GM19438 (cell line): ENCODE results near the gene LMO1.

Experiments
- ATAC-seq: cut with Tn5 transposase; IDR thresholded peaks from one replicate; pipeline ENCODE4 v1.9.1; 2021; ENCODE audit warnings: low read depth; ENCODE audit not compliant: unreplicated experiment

The LMO1 gene

GRCh38 chr11:8288824-8289491, 25.3 kb upstream of the LMO1 start:
- no peak for ATAC-seq

GRCh38 chr11:8288166-8288772, 24.6 kb upstream of the LMO1 start:
- no peak for ATAC-seq

GRCh38 chr11:8287703-8288102, 24.0 kb upstream of the LMO1 start:
- no peak for ATAC-seq

- no peak for ATAC-seq
These were observed 23.6 kb upstream of the LMO1 start for GRCh38 chr11:8287297-8287696.

- ATAC-seq: no peak
These were observed 23.2 kb upstream of the LMO1 start for GRCh38 chr11:8286886-8287285.

GRCh38 chr11:8285796-8286195, 22.1 kb upstream of the LMO1 start:
- ATAC-seq: no peak

GRCh38 chr11:8285228-8285627, 21.6 kb upstream of the LMO1 start:
- no peak for ATAC-seq

- ATAC-seq: no peak
These were observed 20.0 kb upstream of the LMO1 start for GRCh38 chr11:8283465-8284230.

- no peak for ATAC-seq
These were observed 19.4 kb upstream of the LMO1 start for GRCh38 chr11:8283100-8283464.

GRCh38 chr11:8282631-8283030, 19.0 kb upstream of the LMO1 start:
- no peak for ATAC-seq

GRCh38 chr11:8281266-8281665, 17.6 kb upstream of the LMO1 start:
- ATAC-seq: no peak

- no peak for ATAC-seq
These were observed 14.0 kb upstream of the LMO1 start for GRCh38 chr11:8277691-8278090.

GRCh38 chr11:8276528-8276927, 12.8 kb upstream of the LMO1 start:
- ATAC-seq: no peak

- no peak for ATAC-seq
These were observed 9.6 kb upstream of the LMO1 start for GRCh38 chr11:8273287-8273686.

GRCh38 chr11:8271106-8271886, 7.6 kb upstream of the LMO1 start:
- no peak for ATAC-seq

- ATAC-seq: no peak
These were observed 6.0 kb upstream of the LMO1 start for GRCh38 chr11:8269636-8270035.

GRCh38 chr11:8268530-8269400, 5.1 kb upstream of the LMO1 start:
- no peak for ATAC-seq

GRCh38 chr11:8267831-8268529, 4.3 kb upstream of the LMO1 start:
- ATAC-seq: no peak

GRCh38 chr11:8267280-8267679, 3.6 kb upstream of the LMO1 start:
- no peak for ATAC-seq
